Measurements from ENCODE around the gene SNAI1. TPM values are rescaled to one million over a fixed set of nuclear protein-coding genes. Genes with fewer than 3 reads are reported as not detected.

SNAI1 gene
- total RNA-seq, 4 donors from 2014 or later: 0.56 to 4.1 (median 1.4) TPM

- no peak for TF ChIP-seq EP300 (IDR thresholded peaks at IDR 0.05)
- Histone ChIP-seq H3K27ac (no peak overlapping the region), H3K9me3 (no peaks in the 10 kb centered on the region), H3K36me3 (no peaks in the 10 kb centered on the region), H3K4me1 (peaks cover 23% of the 10 kb centered on the region), H3K4me3 (no peak overlapping the region), H3K27me3 (no peaks in the 10 kb centered on the region)
- 72% methylated on average over 7 of the region's 7 CpGs for WGBS
- DNase-seq (ENCODE audit: low spot score in 2 of 2): no peak
Measured at GRCh38 chr20:50026746-50027575, 44.2 kb downstream of the SNAI1 start.

DNA sequence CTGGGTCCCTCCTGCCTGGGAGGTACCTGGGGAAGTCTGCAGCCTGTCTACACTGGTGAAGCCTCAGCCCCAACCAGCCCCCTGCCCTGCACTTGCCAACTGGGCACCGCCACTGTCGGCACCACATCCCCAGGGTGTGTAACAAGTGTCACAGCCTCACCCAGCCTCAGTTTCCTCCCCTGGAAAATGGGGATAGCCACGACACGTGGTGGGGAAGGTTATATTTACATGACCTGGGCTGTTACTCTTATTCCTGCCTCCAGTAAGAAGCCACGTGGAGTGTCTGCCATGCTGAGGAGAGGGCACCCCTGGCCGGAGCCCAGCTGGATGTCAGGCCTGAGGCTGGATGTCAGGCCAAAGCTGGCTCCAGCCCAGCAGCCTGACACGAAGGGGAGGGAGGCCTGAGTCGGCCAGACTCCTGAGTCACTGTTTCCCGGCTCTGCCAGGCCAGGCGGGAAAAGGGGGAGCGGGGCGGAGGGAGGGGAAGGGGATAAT, 44.9 kb downstream of the SNAI1 start:
- DNase-seq (ENCODE audit: low spot score in 2 of 2): no peak
- no peaks in the 10 kb centered on the region for H3K36me3 ChIP-seq
- H3K4me3 ChIP-seq: no peak overlapping the region
- peaks cover 23% of the 10 kb centered on the region for H3K4me1 ChIP-seq
- no peak overlapping the region for H3K27ac ChIP-seq
- H3K9me3 ChIP-seq: no peaks in the 10 kb centered on the region
- H3K27me3 ChIP-seq: no peaks in the 10 kb centered on the region
- TF ChIP-seq POLR2A (IDR thresholded peaks at IDR 0.05) (no peak), CTCF (IDR thresholded peaks at IDR 0.05) (no peak), EP300 (IDR thresholded peaks at IDR 0.05) (no peak), POLR2AphosphoS5 (IDR thresholded peaks at IDR 0.05) (no peak)
- WGBS: 34% methylated on average over 9 of the region's 12 CpGs

- WGBS: 73% methylated on average over 15 of the region's 15 CpGs
- Histone ChIP-seq H3K9me3 (no peaks in the 10 kb centered on the region), H3K36me3 (no peaks in the 10 kb centered on the region), H3K4me1 (peaks cover 35% of the 10 kb centered on the region), H3K27ac (no peak overlapping the region), H3K27me3 (no peaks in the 10 kb centered on the region), H3K4me3 (no peak overlapping the region)
- DNase-seq (ENCODE audit: low spot score in 2 of 2): no peak
- TF ChIP-seq EP300 (IDR thresholded peaks at IDR 0.05): no peak
- no peak for TF ChIP-seq POLR2A (IDR thresholded peaks at IDR 0.05)
Measured at GRCh38 chr20:50029083-50029696, 46.4 kb downstream of the SNAI1 start.

DNA sequence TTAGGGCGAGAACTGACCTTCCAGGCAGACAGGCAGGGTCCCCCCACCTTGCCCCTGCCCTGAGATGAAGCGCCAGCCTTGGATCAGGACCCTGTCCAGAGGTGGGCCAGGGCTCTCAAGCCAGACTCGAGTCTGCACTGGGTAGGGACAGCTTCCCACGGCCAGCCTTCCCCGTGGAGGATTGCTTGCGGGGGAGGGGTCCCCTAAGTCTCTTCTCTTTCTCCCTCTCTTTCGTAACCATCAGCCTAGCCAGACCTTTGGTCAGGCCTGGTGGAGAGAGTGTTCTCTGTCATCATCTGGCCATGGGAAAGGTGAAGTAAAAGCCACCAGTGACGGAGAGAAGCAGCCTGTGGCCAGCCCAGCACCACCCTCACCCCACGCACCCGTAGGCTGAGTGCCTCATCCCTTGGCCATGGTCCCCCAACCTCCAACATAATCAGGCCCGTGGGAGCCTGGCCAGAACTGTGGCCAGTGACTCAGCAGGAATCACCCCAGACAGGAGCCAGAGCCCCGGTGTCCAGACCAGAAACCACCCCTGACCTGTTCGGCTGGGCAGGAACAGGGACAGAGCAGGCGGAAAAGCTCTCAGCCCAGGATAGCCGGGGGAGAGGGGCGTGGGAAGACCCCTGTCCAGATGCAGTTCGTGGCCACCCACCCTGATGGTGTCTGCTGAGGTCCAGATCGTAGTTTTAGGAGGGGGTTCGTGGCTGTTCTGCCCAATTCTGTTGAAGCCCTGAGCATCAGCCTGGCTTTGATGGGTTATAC, 47.1 kb downstream of the SNAI1 start:
- Histone ChIP-seq H3K4me1 (peaks cover 42% of the 10 kb centered on the region), H3K36me3 (no peaks in the 10 kb centered on the region), H3K9me3 (no peaks in the 10 kb centered on the region), H3K27me3 (no peaks in the 10 kb centered on the region), H3K27ac (peak overlapping the region; percentile 45), H3K4me3 (no peak overlapping the region)
- no peak for DNase-seq (ENCODE audit: low spot score in 2 of 2)
- WGBS: 57% methylated on average over 17 of the region's 19 CpGs
- TF ChIP-seq CTCF (IDR thresholded peaks at IDR 0.05) (no peak), EP300 (IDR thresholded peaks at IDR 0.05) (no peak), POLR2A (IDR thresholded peaks at IDR 0.05) (no peak), POLR2AphosphoS5 (IDR thresholded peaks at IDR 0.05) (no peak)

DNA sequence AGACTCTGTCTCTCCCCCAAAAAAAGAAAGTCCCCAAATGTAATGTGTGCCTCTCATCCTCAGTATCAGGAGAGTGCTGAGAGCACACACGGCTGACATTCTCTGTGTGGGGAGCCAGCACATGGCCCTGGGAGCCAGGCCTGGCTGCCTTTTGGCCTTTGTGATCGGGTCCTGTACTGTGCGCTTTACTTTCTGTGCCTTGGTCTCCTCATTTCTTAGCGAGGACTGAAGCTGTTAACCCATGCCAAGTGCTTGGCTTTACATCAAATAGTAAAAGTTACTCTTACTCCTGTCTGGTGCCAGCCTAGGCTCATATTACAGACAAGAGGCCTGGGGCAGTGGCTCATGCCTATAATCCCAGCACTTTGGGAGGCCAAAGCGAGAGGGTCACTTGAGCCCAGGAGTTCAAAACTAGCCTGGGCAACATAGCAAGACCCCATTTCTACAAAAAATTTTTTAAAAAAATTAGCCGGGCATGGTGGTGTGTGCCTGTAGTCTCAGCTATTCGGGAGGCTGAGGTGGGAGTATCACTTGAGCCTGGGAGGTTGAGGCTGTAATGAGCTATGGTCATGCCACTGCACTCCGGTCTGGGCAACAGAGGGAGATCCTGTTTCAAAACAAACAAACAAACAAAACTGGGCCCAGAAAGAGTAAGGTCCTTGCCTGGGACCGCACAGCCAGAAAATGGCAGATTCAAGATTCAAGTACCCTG, 50.3 kb downstream of the SNAI1 start:
- no peaks in the 10 kb centered on the region for H3K9me3 ChIP-seq
- peaks cover 51% of the 10 kb centered on the region for H3K4me1 ChIP-seq
- H3K4me3 ChIP-seq: no peak overlapping the region
- 77% methylated on average over 9 of the region's 9 CpGs for WGBS
- TF ChIP-seq POLR2AphosphoS5 (IDR thresholded peaks at IDR 0.05): no peak
- no peak for TF ChIP-seq CTCF (IDR thresholded peaks at IDR 0.05)
- TF ChIP-seq POLR2A (IDR thresholded peaks at IDR 0.05): no peak
- no peak for TF ChIP-seq EP300 (IDR thresholded peaks at IDR 0.05)
- H3K36me3 ChIP-seq: no peaks in the 10 kb centered on the region
- H3K27ac ChIP-seq: no peak overlapping the region
- DNase-seq (ENCODE audit: low spot score in 2 of 2): no peak
- no peaks in the 10 kb centered on the region for H3K27me3 ChIP-seq

Data from suprapubic skin (tissue), 4 donors.